PC-9 (cell line): ENCODE data around the gene MIB2.

Experiments used
- CTCF ChIP-seq: fragments of 200-600 bp; sonication (generic); conservative IDR thresholded peaks from 2 replicates; pipeline ENCODE4 v1.6.1; 2017; ENCODE audit warnings: mixed run types, antibody characterized with exemption, mild to moderate bottlenecking, moderate library complexity
- EZH2 ChIP-seq: fragments of 200-600 bp; sonication (generic); IDR thresholded peaks from 2 replicates; pipeline ENCODE4 v1.8.0; 2017; ENCODE audit warnings: antibody characterized with exemption, low read depth

- TF ChIP-seq CTCF (no peak), EZH2 (no peak)
Observed at GRCh38 chr1:1606232-1606631, 9.1 kb upstream of the MIB2 start.
